ENCODE results near the gene SYT2.
"Not testable (repeated sequence)": the region's sequence is repeated elsewhere in the genome, so short reads cannot be mapped to it uniquely, and the experiment has no call there.

Gene SYT2

DNA sequence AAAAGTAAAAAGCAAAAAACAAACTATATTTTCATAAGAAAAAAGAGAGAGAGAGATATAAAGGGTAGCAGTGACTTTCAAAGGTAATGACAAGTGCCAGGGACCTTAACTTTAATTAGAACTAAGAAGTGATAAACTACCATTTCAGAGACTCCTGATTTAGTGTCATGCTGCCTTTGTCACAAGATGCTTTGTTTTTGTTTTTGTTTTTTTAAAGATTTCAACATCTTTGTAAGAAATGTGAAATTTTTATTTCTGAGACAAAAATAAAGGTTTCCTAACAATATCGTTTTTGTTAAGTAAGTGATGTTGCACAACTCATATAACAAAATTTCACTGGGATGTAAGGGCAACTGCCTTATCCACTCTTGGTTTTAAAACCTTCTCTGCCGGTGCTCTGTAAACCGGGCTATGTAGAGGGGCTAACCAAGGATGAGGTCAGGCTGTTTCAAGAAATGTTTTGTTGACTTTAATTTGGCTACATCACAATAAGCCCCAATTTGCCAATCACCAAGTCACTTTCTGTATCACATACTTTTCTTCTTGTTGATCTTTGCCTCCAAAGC lies 35.2 kb upstream of the SYT2 start:
- TF ChIP-seq, protein P1, sequence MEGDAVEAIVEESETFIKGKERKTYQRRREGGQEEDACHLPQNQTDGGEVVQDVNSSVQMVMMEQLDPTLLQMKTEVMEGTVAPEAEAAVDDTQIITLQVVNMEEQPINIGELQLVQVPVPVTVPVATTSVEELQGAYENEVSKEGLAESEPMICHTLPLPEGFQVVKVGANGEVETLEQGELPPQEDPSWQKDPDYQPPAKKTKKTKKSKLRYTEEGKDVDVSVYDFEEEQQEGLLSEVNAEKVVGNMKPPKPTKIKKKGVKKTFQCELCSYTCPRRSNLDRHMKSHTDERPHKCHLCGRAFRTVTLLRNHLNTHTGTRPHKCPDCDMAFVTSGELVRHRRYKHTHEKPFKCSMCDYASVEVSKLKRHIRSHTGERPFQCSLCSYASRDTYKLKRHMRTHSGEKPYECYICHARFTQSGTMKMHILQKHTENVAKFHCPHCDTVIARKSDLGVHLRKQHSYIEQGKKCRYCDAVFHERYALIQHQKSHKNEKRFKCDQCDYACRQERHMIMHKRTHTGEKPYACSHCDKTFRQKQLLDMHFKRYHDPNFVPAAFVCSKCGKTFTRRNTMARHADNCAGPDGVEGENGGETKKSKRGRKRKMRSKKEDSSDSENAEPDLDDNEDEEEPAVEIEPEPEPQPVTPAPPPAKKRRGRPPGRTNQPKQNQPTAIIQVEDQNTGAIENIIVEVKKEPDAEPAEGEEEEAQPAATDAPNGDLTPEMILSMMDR (IDR thresholded peaks at IDR 0.05; ENCODE audit: insufficient read depth, low read length, missing control alignments): no peak
- no peak overlapping the region for H3K4me3 ChIP-seq (ENCODE audit: low read depth, low read length)
- ChIA-PET CTCF (interaction anchor here (0.9 to 1.2 kb wide), 3 partner anchors 21 to 107 kb away, joined by 3 to 4 read pairs (median 4); no protein-coding TSS in a partner anchor), POLR2A (no interaction called here)
- no peak for DNase-seq (ENCODE audit: low read depth, low spot score)

DNA sequence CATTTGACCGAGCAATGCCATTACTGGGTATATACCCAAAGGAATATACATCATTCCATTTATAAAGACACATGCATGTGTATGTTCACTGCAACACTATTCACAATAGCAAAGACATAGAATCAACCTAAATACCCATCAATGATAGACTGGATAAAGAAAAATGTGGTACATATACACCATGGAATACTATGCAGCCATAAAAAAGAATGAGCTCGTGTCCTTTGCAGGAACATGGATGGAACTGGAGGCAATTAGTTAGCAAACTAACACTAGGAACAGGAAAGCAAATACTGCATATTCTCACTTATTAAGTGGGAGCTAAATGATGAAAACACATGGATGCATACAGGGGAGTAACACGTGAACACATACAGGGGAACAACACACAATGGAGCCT lies 34.5 kb upstream of the SYT2 start:
- POLR2A ChIA-PET; DNase-seq (ENCODE audit: low read depth, low spot score); H3K4me3 ChIP-seq (ENCODE audit: low read depth, low read length): not testable (repeated sequence)
- CTCF ChIA-PET: interaction anchor here (0.9 to 1.2 kb wide), 3 partner anchors 20 to 107 kb away, joined by 3 to 4 read pairs (median 4); no protein-coding TSS in a partner anchor

DNA sequence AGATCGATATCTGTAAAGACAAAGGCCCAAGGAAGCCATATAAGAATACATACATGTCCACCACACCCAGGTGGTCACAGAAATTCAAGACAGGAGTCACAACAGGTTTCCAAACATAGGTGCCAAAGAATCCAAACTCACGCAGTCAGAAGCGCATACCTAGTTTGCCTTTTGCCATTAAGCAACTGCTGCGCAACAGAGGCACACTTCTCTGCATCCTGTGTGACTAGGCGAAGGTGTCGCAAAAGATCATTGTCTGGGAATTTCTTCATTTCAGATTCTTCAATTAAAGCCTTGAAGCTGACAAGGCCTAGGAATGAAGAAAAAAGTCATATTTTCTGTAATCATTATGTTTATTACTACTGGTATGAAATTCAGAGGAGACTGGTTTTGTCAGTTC lies 32.2 kb upstream of the SYT2 start:
- no peak for DNase-seq (ENCODE audit: low read depth, low spot score)
- no peak overlapping the region for H3K4me3 ChIP-seq (ENCODE audit: low read depth, low read length)
- ChIA-PET CTCF (no interaction called here), POLR2A (no interaction called here)
- TF ChIP-seq, protein P1 (IDR thresholded peaks at IDR 0.05; ENCODE audit: insufficient read depth, low read length, missing control alignments): no peak

DNA sequence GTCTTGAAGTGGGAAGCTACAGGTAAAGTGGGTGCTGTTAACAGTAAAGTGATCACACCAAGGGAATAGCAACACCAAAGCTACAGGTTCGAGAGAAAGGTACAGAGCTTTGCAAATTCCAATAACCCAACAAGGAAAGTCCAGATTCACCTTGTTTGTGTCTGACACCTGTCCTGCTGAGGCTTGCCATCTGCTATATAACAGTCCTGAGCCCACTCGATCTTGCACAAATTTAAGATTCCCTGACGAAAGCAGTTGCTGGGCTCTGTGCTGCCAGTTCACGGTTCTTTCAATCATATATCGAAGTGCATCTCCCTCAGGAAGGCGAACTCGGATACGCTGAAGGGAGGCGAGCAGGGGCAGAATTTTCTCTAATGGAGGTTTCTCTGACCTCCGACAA lies 23.0 kb upstream of the SYT2 start:
- no peak overlapping the region for H3K4me3 ChIP-seq (ENCODE audit: low read depth, low read length)
- no peak for DNase-seq (ENCODE audit: low read depth, low spot score)
- POLR2A ChIA-PET: interaction anchor here (1.2 kb wide), 1 partner anchor 75 kb away, joined by 4 read pairs; the partner anchor contains the start of gene KDM5B

DNA sequence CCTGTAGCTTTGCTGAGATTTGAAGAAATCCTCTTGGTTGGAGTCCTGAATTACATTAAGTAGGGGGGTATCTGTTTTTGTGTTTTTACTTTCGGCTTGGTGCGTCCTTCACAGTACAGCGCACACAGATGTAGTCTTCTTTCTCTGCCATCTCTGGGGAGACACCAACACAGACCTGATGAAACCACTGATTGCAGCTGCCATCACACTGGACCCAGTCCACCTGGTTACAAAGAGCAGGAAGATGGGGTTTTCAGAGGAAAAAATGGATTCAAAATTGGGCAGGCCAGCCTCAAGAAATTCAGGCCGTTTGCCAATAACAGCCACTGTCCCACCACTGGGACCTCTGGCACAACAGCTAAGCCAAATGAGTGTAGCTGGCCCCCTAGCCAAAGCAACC lies 18.7 kb upstream of the SYT2 start:
- DNase-seq (ENCODE audit: low read depth, low spot score): no peak
- POLR2A ChIA-PET: no interaction called here
- TF ChIP-seq, protein P1 (IDR thresholded peaks at IDR 0.05; ENCODE audit: insufficient read depth, low read length, missing control alignments): no peak
- no peak overlapping the region for H3K4me3 ChIP-seq (ENCODE audit: low read depth, low read length)
- CTCF ChIA-PET: interaction anchor here (1.6 to 3.2 kb wide), 3 partner anchors 9 to 384 kb away, joined by 5 to 18 read pairs (median 8); no protein-coding TSS in a partner anchor

More for the DNA sequence above, 23.0 kb upstream of the SYT2 start:
- CTCF ChIA-PET: interaction anchor here (0.7 to 1.4 kb wide), 4 partner anchors 13 to 17 kb away, joined by 3 to 7 read pairs (median 3); no protein-coding TSS in a partner anchor
- TF ChIP-seq, protein P1 (IDR thresholded peaks at IDR 0.05; ENCODE audit: insufficient read depth, low read length, missing control alignments): no peak

DNA sequence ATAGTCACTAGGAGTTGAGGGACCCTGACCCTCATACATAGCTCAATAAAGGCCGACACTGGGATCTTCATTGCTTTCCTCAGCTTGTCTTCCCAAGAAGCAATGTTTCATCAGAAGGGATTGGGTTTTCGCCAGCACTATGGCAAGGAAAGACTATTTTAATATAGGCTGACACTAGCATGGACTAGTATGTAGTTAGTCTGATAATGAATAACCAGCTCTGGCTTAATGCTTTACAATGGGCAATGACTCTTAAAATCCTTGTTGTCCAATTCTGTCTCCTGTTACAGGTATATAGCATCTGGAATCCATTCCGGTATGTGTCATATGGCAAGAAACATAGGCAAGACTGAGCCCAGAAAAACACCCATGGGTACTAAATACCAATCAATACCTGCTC lies 15.3 kb upstream of the SYT2 start:
- no peak overlapping the region for H3K4me3 ChIP-seq (ENCODE audit: low read depth, low read length)
- POLR2A ChIA-PET: no interaction called here
- CTCF ChIA-PET: interaction anchor here (1.0 to 2.2 kb wide), 5 partner anchors 12 to 384 kb away, joined by 3 to 6 read pairs (median 4); partner anchors contain the start of gene UBE2T
- TF ChIP-seq, protein P1 (IDR thresholded peaks at IDR 0.05; ENCODE audit: insufficient read depth, low read length, missing control alignments): no peak
- DNase-seq (ENCODE audit: low read depth, low spot score): no peak

DNA sequence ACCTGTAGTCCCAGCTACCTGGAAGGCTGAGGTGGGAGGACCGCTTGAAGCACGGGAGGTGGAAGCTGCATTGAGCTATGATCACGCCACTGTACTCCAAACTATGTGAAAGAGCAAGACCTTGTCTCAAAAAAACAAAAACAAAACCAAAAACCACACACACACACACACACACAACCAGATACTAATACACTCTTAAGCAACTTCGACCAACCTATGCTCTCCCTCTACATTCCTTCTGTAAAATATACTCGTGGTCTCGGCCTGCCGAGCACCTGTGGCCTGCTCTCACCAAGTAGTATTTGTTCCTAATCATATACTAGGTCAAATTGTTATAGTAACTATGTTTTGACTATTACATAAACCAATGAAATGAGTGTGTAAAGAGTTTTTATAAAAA lies 13.5 kb upstream of the SYT2 start:
- ChIA-PET CTCF (interaction anchor here (1.3 to 6.3 kb wide), 5 partner anchors 10 to 531 kb away, joined by 3 to 105 read pairs (median 3); partner anchors contain the start of gene UBE2T), POLR2A (no interaction called here)
- TF ChIP-seq, protein P1 (IDR thresholded peaks at IDR 0.05; ENCODE audit: insufficient read depth, low read length, missing control alignments): no peak

DNA sequence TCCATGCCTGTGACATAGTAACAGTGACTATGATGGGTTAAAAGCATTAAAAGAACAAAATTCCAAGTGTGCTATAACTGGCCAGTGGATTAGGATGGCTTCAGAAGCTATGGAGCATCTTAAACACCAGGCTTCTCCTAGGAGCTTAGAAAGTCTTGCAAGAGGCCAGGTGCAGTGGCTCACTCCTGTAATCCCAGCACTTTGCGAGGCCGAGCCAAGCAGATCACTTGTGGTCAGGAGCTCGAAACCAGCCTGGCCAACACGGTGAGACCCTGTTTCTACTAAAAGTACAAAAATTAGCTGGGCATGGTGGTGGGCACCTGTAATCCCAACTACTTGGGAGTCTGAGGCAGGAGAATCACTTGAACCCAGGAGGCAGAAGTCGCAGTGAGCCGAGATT lies 12.8 kb upstream of the SYT2 start:
- CTCF ChIA-PET: interaction anchor here (1.3 to 6.3 kb wide), 2 partner anchors 33 to 260 kb away, joined by 3 to 105 read pairs; no protein-coding TSS in a partner anchor
- POLR2A ChIA-PET; H3K4me3 ChIP-seq (ENCODE audit: low read depth, low read length); DNase-seq (ENCODE audit: low read depth, low spot score): not testable (repeated sequence)

More for the DNA sequence above, 13.5 kb upstream of the SYT2 start:
- H3K4me3 ChIP-seq (ENCODE audit: low read depth, low read length): no peak overlapping the region
- no peak for DNase-seq (ENCODE audit: low read depth, low spot score)
